Neural progenitor cell (in vitro differentiated cells): ENCODE results near the gene TMEM63B. TPM values are rescaled to one million over a fixed set of nuclear protein-coding genes. Genes with fewer than 3 reads are reported as not detected.

Experiments used
- DNase-seq: peaks from one replicate; pipeline ENCODE4 v3.0.0-alpha.2; 2016; ENCODE audit warnings: low spot score
- H2AFZ ChIP-seq: fragments of 200-600 bp; sonication (generic); replicated peaks from 2 replicates; pipeline ENCODE4 v1.6.1; 2016; ENCODE audit warnings: antibody characterized with exemption
- H3F3A ChIP-seq: fragments of 200-600 bp; sonication (generic); 2 replicates; pipeline ENCODE4 v1.6.1; 2016; ENCODE audit warnings: antibody characterized with exemption, low read depth
- H3K27ac ChIP-seq: fragments of 200-600 bp; sonication (generic); 2 replicates; pipeline ENCODE4 v1.5.1; 2016; ENCODE audit warnings: mild to moderate bottlenecking
- H3K27me3 ChIP-seq: fragments of 200-600 bp; sonication (generic); 2 replicates; pipeline ENCODE4 v1.6.1; 2016; ENCODE audit warnings: mild to moderate bottlenecking, moderate library complexity
- H3K36me3 ChIP-seq: fragments of 200-600 bp; sonication (generic); 2 replicates; pipeline ENCODE4 v1.5.1; 2016
- H3K4me1 ChIP-seq: fragments of 200-600 bp; sonication (generic); 2 replicates; pipeline ENCODE4 v1.6.1; 2016; ENCODE audit warnings: mixed run types
- H3K4me2 ChIP-seq: fragments of 200-600 bp; sonication (generic); 2 replicates; pipeline ENCODE4 v1.6.1; 2016
- H3K4me3 ChIP-seq: fragments of 200-600 bp; sonication (generic); 2 replicates; pipeline ENCODE4 v1.5.1; 2016
- H3K79me2 ChIP-seq: fragments of 200-600 bp; sonication (generic); 2 replicates; pipeline ENCODE4 v1.6.1; 2016; ENCODE audit warnings: low read depth
- H3K9ac ChIP-seq: fragments of 200-600 bp; sonication (generic); 2 replicates; pipeline ENCODE4 v1.6.1; 2016
- H3K9me3 ChIP-seq: fragments of 200-600 bp; sonication (generic); 2 replicates; pipeline ENCODE4 v1.5.1; 2016; ENCODE audit warnings: low read depth
- H4K20me1 ChIP-seq: fragments of 200-600 bp; sonication (generic); 2 replicates; pipeline ENCODE4 v1.6.1; 2016; ENCODE audit warnings: low read depth
- H3K27ac Mint-ChIP-seq: 3 replicates; pipeline ENCODE4 v1.8.0; 2021; ENCODE audit warnings: mixed read lengths
- H3K27me3 Mint-ChIP-seq: 2 replicates; pipeline ENCODE4 v1.8.0; 2022; ENCODE audit warnings: low read depth, mild to moderate bottlenecking, inconsistent platforms, moderate library complexity, mixed read lengths; ENCODE audit not compliant: insufficient read depth
- H3K36me3 Mint-ChIP-seq: 3 replicates; pipeline ENCODE4 v1.8.0; 2021; ENCODE audit warnings: mixed read lengths
- H3K4me1 Mint-ChIP-seq: 3 replicates; pipeline ENCODE4 v1.8.0; 2021; ENCODE audit warnings: mixed read lengths
- H3K4me3 Mint-ChIP-seq: 3 replicates; pipeline ENCODE4 v1.8.0; 2021; ENCODE audit warnings: mild to moderate bottlenecking, moderate library complexity, mixed read lengths
- H3K9me3 Mint-ChIP-seq: 3 replicates; pipeline ENCODE4 v1.8.0; 2020; ENCODE audit warnings: mixed read lengths
- EZH2 ChIP-seq: fragments of 200-600 bp; sonication (generic); IDR thresholded peaks from 2 replicates; pipeline ENCODE4 v1.6.1; 2017; ENCODE audit warnings: antibody characterized with exemption, mild to moderate bottlenecking, moderate library complexity
- EZH2phosphoT487 ChIP-seq: fragments of 200-600 bp; sonication (generic); IDR thresholded peaks from 2 replicates; pipeline ENCODE4 v1.6.1; 2017; ENCODE audit warnings: antibody characterized with exemption
- total RNA-seq: library from RNA; depleted of rRNA; stranded (reverse); fragments of >200 nt; gene quantifications from 2 replicates; pipeline ENCODE4 v1.2.3, GENCODE V29; 2015; ENCODE audit warnings: low replicate concordance
- TF ChIP-seq, protein P1 (sequence below): fragments of 200-600 bp; sonication (generic); IDR thresholded peaks from 2 replicates; pipeline ENCODE4 v1.5.1; 2017; ENCODE audit warnings: antibody characterized with exemption, mild to moderate bottlenecking

Gene TMEM63B
- total RNA-seq, 1 donor from 2014 or later: 25.4 TPM

- DNase-seq: no peak
- Mint-ChIP-seq H3K4me1 (peaks cover 28% of the 10 kb centered on the region), H3K36me3 (peaks cover 34% of the 10 kb centered on the region), H3K27me3 (peaks cover 6% of the 10 kb centered on the region), H3K4me3 (no peak overlapping the region), H3K27ac (no peak overlapping the region), H3K9me3 (no peaks in the 10 kb centered on the region)
- peaks cover 7% of the 10 kb centered on the region for H3F3A ChIP-seq
- no peak overlapping the region for H2AFZ ChIP-seq
- H4K20me1 ChIP-seq: peaks cover 67% of the 10 kb centered on the region
- H3K27me3 ChIP-seq: no peaks in the 10 kb centered on the region
- TF ChIP-seq EZH2 (no peak), EZH2phosphoT487 (no peak)
- TF ChIP-seq, protein P1, sequence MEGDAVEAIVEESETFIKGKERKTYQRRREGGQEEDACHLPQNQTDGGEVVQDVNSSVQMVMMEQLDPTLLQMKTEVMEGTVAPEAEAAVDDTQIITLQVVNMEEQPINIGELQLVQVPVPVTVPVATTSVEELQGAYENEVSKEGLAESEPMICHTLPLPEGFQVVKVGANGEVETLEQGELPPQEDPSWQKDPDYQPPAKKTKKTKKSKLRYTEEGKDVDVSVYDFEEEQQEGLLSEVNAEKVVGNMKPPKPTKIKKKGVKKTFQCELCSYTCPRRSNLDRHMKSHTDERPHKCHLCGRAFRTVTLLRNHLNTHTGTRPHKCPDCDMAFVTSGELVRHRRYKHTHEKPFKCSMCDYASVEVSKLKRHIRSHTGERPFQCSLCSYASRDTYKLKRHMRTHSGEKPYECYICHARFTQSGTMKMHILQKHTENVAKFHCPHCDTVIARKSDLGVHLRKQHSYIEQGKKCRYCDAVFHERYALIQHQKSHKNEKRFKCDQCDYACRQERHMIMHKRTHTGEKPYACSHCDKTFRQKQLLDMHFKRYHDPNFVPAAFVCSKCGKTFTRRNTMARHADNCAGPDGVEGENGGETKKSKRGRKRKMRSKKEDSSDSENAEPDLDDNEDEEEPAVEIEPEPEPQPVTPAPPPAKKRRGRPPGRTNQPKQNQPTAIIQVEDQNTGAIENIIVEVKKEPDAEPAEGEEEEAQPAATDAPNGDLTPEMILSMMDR: no peak
- no peak overlapping the region for H3K9ac ChIP-seq
- H3K9me3 ChIP-seq: no peaks in the 10 kb centered on the region
- no peak overlapping the region for H3K27ac ChIP-seq
- H3K36me3 ChIP-seq: no peaks in the 10 kb centered on the region
- H3K4me3 ChIP-seq: no peak overlapping the region
- peaks cover 17% of the 10 kb centered on the region for H3K79me2 ChIP-seq
- H3K4me1 ChIP-seq: peaks cover 9% of the 10 kb centered on the region
- no peak overlapping the region for H3K4me2 ChIP-seq
These were observed 22.2 kb upstream of the TMEM63B start for GRCh38 chr6:44105146-44105545.

DNA sequence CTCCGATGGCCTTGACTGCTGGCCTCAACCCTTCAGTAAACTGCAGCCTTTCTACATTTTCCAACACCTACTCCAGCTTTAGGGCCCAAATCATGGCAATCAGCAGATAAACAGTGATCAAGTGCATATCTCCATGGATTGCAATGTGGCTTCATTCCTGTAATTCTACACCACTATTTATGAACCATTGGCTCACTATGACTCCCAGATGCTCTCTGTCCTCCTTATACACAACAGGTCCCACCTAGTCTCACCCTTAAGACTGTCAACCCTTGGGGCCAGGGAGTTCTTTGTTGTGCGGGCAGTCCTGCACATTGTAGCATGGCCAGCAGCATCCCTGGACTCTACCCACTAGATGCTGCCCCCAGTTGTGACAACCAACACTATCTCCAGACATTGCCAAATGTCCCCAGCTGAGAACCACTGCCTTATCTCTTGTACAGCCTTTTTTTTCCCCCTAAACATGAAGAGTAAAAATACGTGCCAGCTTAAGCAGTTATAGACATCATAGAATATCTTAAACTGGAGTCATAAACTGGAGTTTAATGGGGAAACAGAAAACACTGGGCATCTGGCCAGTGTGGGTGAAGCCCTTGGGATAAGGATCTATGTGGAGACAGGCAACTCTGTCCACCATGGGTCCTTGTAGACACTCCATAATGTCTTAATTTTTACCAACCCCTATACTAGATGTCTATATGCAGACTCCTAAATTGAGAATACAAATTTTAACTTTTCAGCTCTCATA, 21.2 kb upstream of the TMEM63B start:
- H3K36me3 ChIP-seq: no peaks in the 10 kb centered on the region
- H3K9ac ChIP-seq: no peak overlapping the region
- no peak overlapping the region for H3K4me3 Mint-ChIP-seq
- no peak overlapping the region for H3K4me2 ChIP-seq
- H3K4me3 ChIP-seq: no peak overlapping the region
- H3K27ac Mint-ChIP-seq: peak overlapping the region; percentile 14
- TF ChIP-seq, protein P1: no peak
- TF ChIP-seq EZH2: no peak
- no peak for TF ChIP-seq EZH2phosphoT487
- H3K27me3 ChIP-seq: no peaks in the 10 kb centered on the region
- DNase-seq: no peak
- peaks cover 6% of the 10 kb centered on the region for H3K27me3 Mint-ChIP-seq
- no peaks in the 10 kb centered on the region for H3K9me3 Mint-ChIP-seq
- H2AFZ ChIP-seq: no peak overlapping the region
- H3K79me2 ChIP-seq: peaks cover 21% of the 10 kb centered on the region
- H3K4me1 Mint-ChIP-seq: peaks cover 28% of the 10 kb centered on the region
- peaks cover 9% of the 10 kb centered on the region for H3K4me1 ChIP-seq
- H3F3A ChIP-seq: peaks cover 7% of the 10 kb centered on the region
- H4K20me1 ChIP-seq: peaks cover 67% of the 10 kb centered on the region
- H3K9me3 ChIP-seq: no peaks in the 10 kb centered on the region
- no peak overlapping the region for H3K27ac ChIP-seq
- peaks cover 36% of the 10 kb centered on the region for H3K36me3 Mint-ChIP-seq

DNA sequence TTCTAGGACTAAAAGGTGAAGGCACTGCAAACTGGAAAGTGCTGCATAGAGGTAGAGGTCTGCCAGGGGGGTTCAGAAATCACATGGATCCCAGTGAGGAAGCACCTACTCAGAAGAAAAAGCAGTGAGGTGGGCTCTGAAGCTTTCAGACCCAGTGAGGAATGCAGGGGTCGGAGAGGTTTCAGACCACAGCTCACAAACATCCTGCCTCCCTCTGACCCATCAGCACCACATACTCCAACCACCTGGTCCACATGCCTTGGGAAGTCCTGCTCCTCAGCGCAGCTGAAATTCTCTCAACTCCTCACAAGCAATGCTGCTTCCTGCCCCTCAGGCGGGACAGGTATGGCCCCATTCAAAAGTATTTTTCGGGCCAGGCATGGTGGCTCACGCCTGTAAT, 20.3 kb upstream of the TMEM63B start:
- peaks cover 71% of the 10 kb centered on the region for H4K20me1 ChIP-seq
- Mint-ChIP-seq H3K36me3 (peaks cover 45% of the 10 kb centered on the region), H3K9me3 (no peaks in the 10 kb centered on the region), H3K4me1 (peaks cover 23% of the 10 kb centered on the region), H3K27ac (no peak overlapping the region), H3K27me3 (peaks cover 6% of the 10 kb centered on the region), H3K4me3 (no peak overlapping the region)
- H3K27me3 ChIP-seq: no peaks in the 10 kb centered on the region
- no peak overlapping the region for H3K4me3 ChIP-seq
- H3K9ac ChIP-seq: no peak overlapping the region
- DNase-seq: no peak
- no peaks in the 10 kb centered on the region for H3K36me3 ChIP-seq
- H3K27ac ChIP-seq: no peak overlapping the region
- H3K4me2 ChIP-seq: no peak overlapping the region
- no peak overlapping the region for H2AFZ ChIP-seq
- H3K9me3 ChIP-seq: no peaks in the 10 kb centered on the region
- H3K79me2 ChIP-seq: peaks cover 28% of the 10 kb centered on the region
- H3K4me1 ChIP-seq: peaks cover 9% of the 10 kb centered on the region
- H3F3A ChIP-seq: peaks cover 7% of the 10 kb centered on the region
- TF ChIP-seq, protein P1: no peak
- TF ChIP-seq EZH2phosphoT487 (no peak), EZH2 (no peak)
